BE2C (cell line): ENCODE results near the gene FAM107B.

Experiments
- DNase-seq: peaks from one replicate; pipeline ENCODE4 v3.0.0-alpha.2; 2020
- H3K27me3 ChIP-seq: fragments of 250-450 bp; sonication (Bioruptor Pico); 2 replicates; pipeline ENCODE4 v1.5.1; 2020; ENCODE audit warnings: mild to moderate bottlenecking
- H3K36me3 ChIP-seq: fragments of 250-450 bp; sonication (Bioruptor Pico); 2 replicates; pipeline ENCODE4 v1.5.1; 2020; ENCODE audit warnings: mild to moderate bottlenecking
- H3K4me1 ChIP-seq: fragments of 250-450 bp; sonication (Bioruptor Pico); 2 replicates; pipeline ENCODE4 v1.5.1; 2020
- H3K4me3 ChIP-seq: 2 replicates; pipeline ENCODE4 v1.5.1; 2011; ENCODE audit warnings: low read depth, low read length
- H3K9me3 ChIP-seq: fragments of 250-450 bp; sonication (Bioruptor Pico); 2 replicates; pipeline ENCODE4 v1.5.1; 2020
- TF ChIP-seq, protein P1 (sequence below): IDR thresholded peaks from 2 replicates; pipeline ENCODE4 v1.5.1; 2012; ENCODE audit warnings: mild to moderate bottlenecking, low read depth, low read length

FAM107B gene

GRCh38 chr10:14578060-14578952 lies 196.4 kb downstream of the FAM107B start:
- H3K4me1 ChIP-seq: peaks cover 13% of the 10 kb centered on the region
- H3K9me3 ChIP-seq: no peaks in the 10 kb centered on the region
- H3K4me3 ChIP-seq: no peak overlapping the region
- no peaks in the 10 kb centered on the region for H3K27me3 ChIP-seq
- TF ChIP-seq, protein P1, sequence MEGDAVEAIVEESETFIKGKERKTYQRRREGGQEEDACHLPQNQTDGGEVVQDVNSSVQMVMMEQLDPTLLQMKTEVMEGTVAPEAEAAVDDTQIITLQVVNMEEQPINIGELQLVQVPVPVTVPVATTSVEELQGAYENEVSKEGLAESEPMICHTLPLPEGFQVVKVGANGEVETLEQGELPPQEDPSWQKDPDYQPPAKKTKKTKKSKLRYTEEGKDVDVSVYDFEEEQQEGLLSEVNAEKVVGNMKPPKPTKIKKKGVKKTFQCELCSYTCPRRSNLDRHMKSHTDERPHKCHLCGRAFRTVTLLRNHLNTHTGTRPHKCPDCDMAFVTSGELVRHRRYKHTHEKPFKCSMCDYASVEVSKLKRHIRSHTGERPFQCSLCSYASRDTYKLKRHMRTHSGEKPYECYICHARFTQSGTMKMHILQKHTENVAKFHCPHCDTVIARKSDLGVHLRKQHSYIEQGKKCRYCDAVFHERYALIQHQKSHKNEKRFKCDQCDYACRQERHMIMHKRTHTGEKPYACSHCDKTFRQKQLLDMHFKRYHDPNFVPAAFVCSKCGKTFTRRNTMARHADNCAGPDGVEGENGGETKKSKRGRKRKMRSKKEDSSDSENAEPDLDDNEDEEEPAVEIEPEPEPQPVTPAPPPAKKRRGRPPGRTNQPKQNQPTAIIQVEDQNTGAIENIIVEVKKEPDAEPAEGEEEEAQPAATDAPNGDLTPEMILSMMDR: no peak
- no peaks in the 10 kb centered on the region; the same call in 1 of the 2 replicates for H3K36me3 ChIP-seq
- DNase-seq: peak; percentile 19

- H3K9me3 ChIP-seq: no peaks in the 10 kb centered on the region
- peaks cover 13% of the 10 kb centered on the region for H3K4me1 ChIP-seq
- DNase-seq: no peak
- TF ChIP-seq, protein P1: no peak
- no peak overlapping the region for H3K4me3 ChIP-seq
- H3K36me3 ChIP-seq: no peaks in the 10 kb centered on the region; the same call in 1 of the 2 replicates
- no peaks in the 10 kb centered on the region for H3K27me3 ChIP-seq
Observed at GRCh38 chr10:14574885-14575284, 199.8 kb downstream of the FAM107B start.

- Histone ChIP-seq H3K27me3 (no peaks in the 10 kb centered on the region), H3K36me3 (no peaks in the 10 kb centered on the region; the same call in 1 of the 2 replicates), H3K4me3 (no peak overlapping the region), H3K9me3 (no peaks in the 10 kb centered on the region), H3K4me1 (peaks cover 13% of the 10 kb centered on the region)
- TF ChIP-seq, protein P1: no peak
- DNase-seq: no peak
Observed at GRCh38 chr10:14574291-14574690, 200.4 kb downstream of the FAM107B start.

- Histone ChIP-seq H3K27me3 (no peaks in the 10 kb centered on the region), H3K4me3 (no peak overlapping the region), H3K4me1 (peaks cover 13% of the 10 kb centered on the region), H3K36me3 (no peaks in the 10 kb centered on the region; the same call in 1 of the 2 replicates), H3K9me3 (no peaks in the 10 kb centered on the region)
- TF ChIP-seq, protein P1: no peak
- DNase-seq: no peak
Observed at GRCh38 chr10:14573666-14574261, 200.9 kb downstream of the FAM107B start.

GRCh38 chr10:14572811-14573210 lies 201.9 kb downstream of the FAM107B start:
- TF ChIP-seq, protein P1: no peak
- Histone ChIP-seq H3K27me3 (no peaks in the 10 kb centered on the region), H3K36me3 (0 out of 2 replicates have a peak, but pooled peaks cover 2% of the 10 kb centered on the region), H3K4me1 (peaks cover 9% of the 10 kb centered on the region; the same call in 1 of the 2 replicates), H3K4me3 (no peak overlapping the region), H3K9me3 (no peaks in the 10 kb centered on the region)
- DNase-seq: no peak
